HG03439 (cell line): ENCODE data around the gene UBE2Q1.

ENCODE experiments used
- ATAC-seq: cut with Tn5 transposase; IDR thresholded peaks from one replicate; pipeline ENCODE4 v1.9.1; 2021; ENCODE audit warnings: mild to moderate bottlenecking, moderate library complexity; ENCODE audit not compliant: unreplicated experiment

UBE2Q1 gene

DNA sequence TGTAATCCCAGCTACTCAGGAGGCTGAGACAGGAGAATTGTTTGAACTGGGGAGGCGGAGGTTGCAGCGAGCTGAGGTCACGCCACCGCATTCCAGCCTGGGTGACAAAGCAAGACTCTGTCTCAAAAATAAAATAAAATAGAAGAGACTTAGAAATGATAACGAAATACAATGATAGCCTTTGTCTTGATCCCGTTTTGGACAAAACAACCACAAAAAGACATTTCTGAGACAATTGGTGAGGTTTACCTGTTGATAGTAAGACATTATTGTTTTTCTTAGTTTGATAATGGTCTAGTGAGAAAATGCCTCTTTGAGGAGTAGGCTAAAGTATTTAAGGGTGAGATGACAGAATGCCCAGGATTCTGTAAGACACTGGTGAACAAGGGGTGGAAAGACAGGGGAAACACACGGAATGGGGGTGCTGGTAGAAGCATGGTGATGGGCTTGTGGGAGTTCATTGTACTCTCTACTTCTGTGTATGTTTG is 44.4 kb downstream of the UBE2Q1 start:
- no peak for ATAC-seq

DNA sequence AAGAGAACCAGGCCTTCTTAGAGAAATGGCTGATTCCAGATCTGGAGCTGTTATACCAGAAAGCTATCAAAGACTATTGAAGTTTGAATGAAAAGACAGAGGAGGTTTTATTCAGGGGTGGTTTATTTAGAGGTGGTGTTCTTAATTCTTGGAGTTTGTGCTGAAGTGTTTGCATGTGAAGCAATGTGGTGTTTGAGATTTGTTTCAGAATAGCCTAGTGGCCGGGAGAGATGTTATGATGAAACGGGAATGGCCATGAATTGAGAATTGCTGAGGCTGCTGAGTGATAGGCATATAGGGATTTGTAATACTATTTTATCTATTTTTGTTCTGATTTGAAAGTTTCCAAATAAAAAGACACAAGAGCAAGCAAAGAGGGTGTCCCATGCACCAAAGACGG is 45.7 kb downstream of the UBE2Q1 start:
- ATAC-seq = no peak

DNA sequence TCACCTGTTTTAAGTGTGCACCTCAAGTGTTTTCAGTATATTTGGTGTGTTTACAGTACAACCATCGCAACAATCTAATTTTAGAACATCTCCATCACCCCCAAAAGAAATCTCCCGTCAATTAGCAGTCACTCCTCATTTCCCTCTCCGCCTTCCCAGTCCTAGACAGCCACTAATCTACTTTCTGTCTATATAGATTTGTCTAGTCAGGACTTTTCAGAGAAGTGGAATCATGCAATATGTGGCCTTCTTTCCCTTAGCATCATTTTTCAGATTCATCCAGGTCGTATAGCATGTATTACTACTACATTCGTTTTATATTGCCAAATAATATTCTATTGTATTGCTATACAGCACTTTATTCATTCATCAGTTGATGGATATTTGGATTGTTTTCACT is 54.6 kb downstream of the UBE2Q1 start:
- ATAC-seq = no peak

DNA sequence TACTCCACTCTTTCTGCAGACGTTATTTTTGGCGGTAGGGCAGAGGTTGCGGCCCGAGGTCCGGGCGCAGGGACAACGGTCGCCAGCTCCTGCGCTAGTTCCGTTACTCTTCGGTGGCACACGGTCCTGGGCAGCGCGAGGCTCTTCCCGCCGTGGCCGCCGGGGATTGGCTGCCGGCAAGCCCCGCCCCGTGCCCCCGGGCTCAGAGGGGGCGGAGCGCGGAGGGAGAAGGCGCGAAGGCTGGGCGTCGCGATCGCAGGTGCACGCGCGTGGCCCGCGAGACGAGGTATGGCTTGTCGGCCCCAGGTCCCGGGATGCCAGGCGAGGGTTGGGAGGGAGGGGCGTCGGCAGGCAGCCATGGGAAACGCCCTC is 55.7 kb downstream of the UBE2Q1 start:
- ATAC-seq = no peak

DNA sequence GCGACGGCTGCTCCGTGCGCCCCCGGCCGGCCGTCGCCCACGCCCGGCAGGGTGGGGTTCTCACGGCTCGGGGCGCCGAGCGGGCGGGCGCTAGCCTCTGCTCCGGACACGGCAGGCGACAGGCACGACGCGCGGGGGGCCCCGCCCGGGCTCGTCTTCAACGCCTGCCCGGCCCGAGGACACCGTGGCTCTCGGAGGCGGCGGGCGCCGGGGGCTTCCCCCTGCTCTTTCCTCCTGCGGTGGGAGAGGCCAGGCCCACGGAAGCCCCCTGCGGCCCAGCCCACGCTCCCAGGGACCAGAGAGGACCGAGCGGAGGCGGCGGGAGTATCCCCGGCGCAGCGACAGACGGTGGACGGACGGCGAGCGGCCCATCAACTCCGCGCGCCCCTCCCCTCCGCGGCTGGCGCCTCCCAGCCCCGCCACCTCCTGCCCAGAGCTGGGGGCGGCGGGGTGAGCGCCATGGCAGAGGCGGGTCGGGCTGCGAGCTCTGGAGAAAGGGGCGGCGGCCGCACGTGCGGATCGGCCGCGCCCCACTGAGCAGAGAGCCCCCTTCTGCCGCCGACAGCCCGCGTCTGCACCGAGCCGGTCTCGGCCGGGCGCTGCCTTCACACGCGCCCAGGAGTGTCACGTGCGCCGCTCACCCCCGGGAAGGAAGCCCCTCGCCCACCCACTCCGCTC is 56.3 kb downstream of the UBE2Q1 start, which contains the start of the genes SHE and TDRD10:
Gene SHE (minus strand): TSS at position 347 of the 678 bp plus-strand sequence. CDS start 386 bp downstream, outside the sequence.
Gene TDRD10 (plus strand): TSS at position 154 of the 678 bp plus-strand sequence. CDS start 4,685 bp downstream, outside the sequence.
- ATAC-seq = no peak

DNA sequence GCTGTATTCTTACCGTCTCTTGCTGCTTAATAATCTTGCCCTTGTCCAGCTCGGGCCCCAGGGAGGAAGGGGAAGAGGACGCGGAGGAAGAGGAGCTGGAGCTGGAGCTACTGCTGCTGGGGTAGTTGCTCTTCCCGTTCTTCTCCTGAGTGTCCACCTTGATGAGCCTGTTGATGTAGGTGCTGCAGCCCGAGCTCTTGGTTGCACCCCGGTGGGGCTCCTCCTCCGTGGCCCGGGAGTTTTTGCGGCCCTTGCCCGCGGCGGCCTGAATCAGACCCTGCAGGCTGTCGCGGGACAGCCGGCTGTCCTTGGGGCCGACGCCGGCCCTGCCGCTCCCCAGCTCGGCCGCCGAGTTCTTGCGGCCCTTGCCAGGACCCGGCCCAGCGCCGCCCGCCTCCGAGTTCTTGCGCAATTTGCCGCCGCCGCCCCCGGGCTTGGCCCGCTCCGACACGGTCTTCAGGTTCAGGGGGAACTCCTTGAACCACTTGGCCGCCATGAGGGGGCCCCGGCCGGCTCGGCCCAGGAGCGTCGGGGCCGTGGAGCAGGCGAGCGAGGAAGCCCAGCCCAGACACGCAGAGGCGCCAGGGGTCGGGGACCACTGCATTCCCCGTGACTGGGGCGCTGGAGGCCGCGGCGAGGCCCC is 56.9 kb downstream of the UBE2Q1 start:
- no peak for ATAC-seq

DNA sequence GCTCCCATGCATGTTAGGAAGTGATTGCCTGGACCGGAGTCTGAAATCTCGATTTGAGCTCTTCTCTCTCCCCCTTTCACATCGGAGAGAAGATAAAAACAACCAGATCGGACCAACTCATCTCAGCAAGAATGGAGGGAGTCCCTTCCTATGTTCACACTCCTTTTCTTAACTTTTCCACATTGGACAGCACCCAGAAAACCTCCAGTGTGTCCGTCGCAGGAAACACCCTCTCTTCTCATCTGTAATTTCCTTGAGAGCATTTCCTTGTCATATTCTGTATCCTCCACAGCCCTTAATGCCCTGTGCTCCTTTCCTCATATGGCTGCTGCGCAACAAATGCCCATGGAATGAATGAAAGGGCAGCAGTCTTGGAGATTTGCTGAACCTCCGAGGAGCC is 57.9 kb downstream of the UBE2Q1 start:
- no peak for ATAC-seq

DNA sequence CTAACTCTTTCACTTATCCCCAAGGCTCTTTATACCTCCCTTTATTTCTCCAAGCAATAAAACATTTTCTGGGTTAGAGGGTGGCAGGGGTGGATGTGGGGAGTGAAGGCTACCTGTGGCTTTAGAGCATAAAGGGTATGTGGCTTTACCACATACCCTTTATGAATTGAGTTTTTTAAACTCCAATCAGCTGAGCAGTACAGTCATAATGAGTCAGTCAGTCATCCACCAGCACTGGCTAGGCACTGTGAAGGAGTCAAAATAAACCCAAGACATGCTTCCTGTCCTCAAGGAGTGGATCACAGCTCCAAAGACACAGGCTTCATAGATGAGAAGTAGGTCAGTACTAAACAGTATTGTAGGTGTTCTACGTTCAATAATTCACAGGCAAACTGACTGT is 59.0 kb downstream of the UBE2Q1 start:
- ATAC-seq = no peak
